HCT116 (cell line): ENCODE data around the gene CCDC9. TPM values are rescaled to one million over a fixed set of nuclear protein-coding genes. Genes with fewer than 3 reads are reported as not detected.

Experiments used
- ATAC-seq: fragments of 200-7000 bp; cut with Tn5 transposase; 2 replicates; pipeline ENCODE4 v1.9.1; 2020; ENCODE audit warnings: mild to moderate bottlenecking, moderate library complexity
- BruUV-seq: library from RNA; stranded (reverse); fragments of 400-500 nt; replicated peaks from 2 replicates; lab custom pipeline; 2021; lab: Mats Ljungman, UMichigan
- CTCF ChIA-PET: fragments of 300-600 bp; sonication (Branson Sonifier 250); formaldehyde crosslinking; loops from one replicate; lab custom pipeline; 2021; ENCODE audit warnings: antibody characterized with exemption; lab: Charles Lee
- POLR2A ChIA-PET: fragments of 300-600, 350-600 bp; sonication (Branson Sonifier 250); formaldehyde crosslinking; loops from one replicate; lab custom pipeline; 2021; ENCODE audit warnings: antibody characterized with exemption; lab: Charles Lee
- RAD21 ChIA-PET, 2 experiments: fragments of 300-600 bp; sonication (Branson Sonifier 250); formaldehyde crosslinking; loops; one replicate each; lab custom pipeline; 2023; ENCODE audit warnings: low total read pairs in 2 of 2; ENCODE audit not compliant: uncharacterized antibody in 2 of 2, unreplicated experiment in 2 of 2, low non-redundant PET in 1 of 2; lab: Charles Lee
- DNase-seq: peaks from one replicate; pipeline ENCODE4 v3.0.0-alpha.2; 2010; ENCODE audit warnings: low read depth, low spot score
- H2AFZ ChIP-seq: fragments of 200-600 bp; shearing (Covaris generic), sonication (generic); 2 replicates; pipeline ENCODE4 v1.6.1; 2017; ENCODE audit warnings: low read depth, mixed run types, mixed read lengths, antibody characterized with exemption, low read length; ENCODE audit not compliant: poor library complexity, severe bottlenecking
- H3K27ac ChIP-seq: 2 replicates; pipeline ENCODE4 v1.5.1; 2012; ENCODE audit warnings: low read depth, low read length
- H3K27me3 ChIP-seq: fragments of 200-600 bp; sonication (generic); 2 replicates; pipeline ENCODE4 v1.6.1; 2016; ENCODE audit warnings: mixed run types, low read length, mixed read lengths; ENCODE audit not compliant: insufficient read depth
- H3K36me3 ChIP-seq, 2 experiments: fragments of 200-500 bp in 1 of 2; fragments of 200-600 bp in 1 of 2; sonication (Bioruptor generic) in 1 of 2; sonication (generic) in 1 of 2; 2 replicates each; pipeline versions ENCODE4 v1.5.1 to v1.6.1; 2014 to 2016; ENCODE audit warnings: low read length in 2 of 2, inconsistent platforms in 1 of 2, mixed read lengths in 1 of 2, mixed run types in 1 of 2; ENCODE audit not compliant: insufficient read depth in 2 of 2, control insufficient read depth in 1 of 2
- H3K4me1 ChIP-seq, 2 experiments: fragments of 200-600 bp in 1 of 2; sonication (generic) in 1 of 2; 2 replicates each; pipeline versions ENCODE4 v1.5.1 to v1.6.1; 2012 to 2017; ENCODE audit warnings: low read length in 2 of 2, inconsistent platforms in 1 of 2, mild to moderate bottlenecking in 1 of 2, mixed read lengths in 1 of 2, mixed run types in 1 of 2, moderate library complexity in 1 of 2; ENCODE audit not compliant: insufficient read depth in 2 of 2, control insufficient read depth in 1 of 2
- H3K4me2 ChIP-seq: fragments of 200-600 bp; sonication (generic); 2 replicates; pipeline ENCODE4 v1.6.1; 2017; ENCODE audit warnings: mixed run types, low read length, mixed read lengths
- H3K4me3 ChIP-seq, 2 experiments: fragments of 200-600 bp in 1 of 2; sonication (generic) in 1 of 2; replicated peaks in 1 of 2; 2 replicates each; pipeline ENCODE4 v1.5.1; 2011 to 2016; ENCODE audit warnings: low read length in 2 of 2, control low read depth in 1 of 2, low read depth in 1 of 2, mild to moderate bottlenecking in 1 of 2, mixed read lengths in 1 of 2, mixed run types in 1 of 2
- H3K79me2 ChIP-seq: fragments of 200-600 bp; sonication (generic); 2 replicates; pipeline ENCODE4 v1.6.1; 2017; ENCODE audit warnings: mild to moderate bottlenecking, mixed run types, low read length, moderate library complexity, mixed read lengths; ENCODE audit not compliant: insufficient read depth
- H3K9ac ChIP-seq: fragments of 200-600 bp; sonication (generic); 2 replicates; pipeline ENCODE4 v1.6.1; 2016; ENCODE audit warnings: low read length, mixed read lengths
- H3K9me2 ChIP-seq: fragments of 200-600 bp; sonication (generic), shearing (Covaris generic); 2 replicates; pipeline ENCODE4 v1.6.1; 2017; ENCODE audit warnings: mixed run types, mild to moderate bottlenecking, moderate library complexity; ENCODE audit not compliant: insufficient read depth
- H3K9me3 ChIP-seq, 2 experiments: fragments of 200-500 bp in 1 of 2; fragments of 200-600 bp in 1 of 2; sonication (Bioruptor generic) in 1 of 2; sonication (generic) in 1 of 2; 2 replicates each; pipeline ENCODE4 v1.6.1; 2014 to 2017; ENCODE audit warnings: low read length in 2 of 2, mixed read lengths in 2 of 2, inconsistent platforms in 1 of 2, low read depth in 1 of 2, mild to moderate bottlenecking in 1 of 2, mixed run types in 1 of 2, moderate library complexity in 1 of 2; ENCODE audit not compliant: control insufficient read depth in 1 of 2, insufficient read depth in 1 of 2
- H4K20me1 ChIP-seq: fragments of 200-600 bp; sonication (generic), shearing (Covaris generic); 2 replicates; pipeline ENCODE4 v1.6.1; 2017; ENCODE audit warnings: mixed run types, mild to moderate bottlenecking, moderate library complexity; ENCODE audit not compliant: insufficient read depth
- ATF3 ChIP-seq: IDR thresholded peaks from 2 replicates; pipeline ENCODE4 v1.6.1; 2012
- CEBPB ChIP-seq: IDR thresholded peaks from 2 replicates; pipeline ENCODE4 v1.6.1; 2012; ENCODE audit warnings: low read depth
- CTCF ChIP-seq, 3 experiments: fragments of 200-600 bp in 1 of 3; sonication (generic) in 1 of 3; IDR thresholded peaks in 2 of 3; conservative IDR thresholded peaks in 1 of 3; 2 replicates each; pipeline ENCODE4 v1.5.1; 2012 to 2017; ENCODE audit warnings: low read depth in 2 of 3, low read length in 2 of 3, antibody characterized with exemption in 1 of 3, borderline replicate concordance in 1 of 3, control low read depth in 1 of 3, mild to moderate bottlenecking in 1 of 3, mixed read lengths in 1 of 3, mixed run types in 1 of 3, moderate library complexity in 1 of 3; ENCODE audit not compliant: insufficient read depth in 1 of 3
- EGR1 ChIP-seq: IDR thresholded peaks from 2 replicates; pipeline ENCODE4 v1.6.1; 2012; ENCODE audit warnings: low read depth
- ELF1 ChIP-seq: IDR thresholded peaks from 2 replicates; pipeline ENCODE4 v1.6.1; 2012; ENCODE audit warnings: low read depth, borderline replicate concordance
- EZH2 ChIP-seq: fragments of 200-600 bp; sonication (generic); IDR thresholded peaks from 2 replicates; pipeline ENCODE4 v1.6.1; 2017; ENCODE audit warnings: antibody characterized with exemption, mixed run types
- JUND ChIP-seq: IDR thresholded peaks from 2 replicates; pipeline ENCODE4 v1.6.1; 2012
- MAX ChIP-seq: IDR thresholded peaks from 2 replicates; pipeline ENCODE4 v1.6.1; 2012
- POLR2A ChIP-seq: IDR thresholded peaks from 2 replicates; pipeline ENCODE4 v1.7.0; 2011; ENCODE audit warnings: borderline replicate concordance; ENCODE audit not compliant: insufficient read depth, insufficient read length; ENCODE audit errors: extremely low read depth
- SP1 ChIP-seq: IDR thresholded peaks from 2 replicates; pipeline ENCODE4 v1.6.1; 2012; ENCODE audit warnings: low read depth
- SRF ChIP-seq: IDR thresholded peaks from 2 replicates; pipeline ENCODE4 v1.6.1; 2012; ENCODE audit warnings: low read depth
- TCF7L2 ChIP-seq: IDR thresholded peaks from 2 replicates; pipeline ENCODE4 v1.7.0; 2011; ENCODE audit warnings: borderline replicate concordance, inconsistent platforms; ENCODE audit not compliant: insufficient read depth, insufficient read length; ENCODE audit errors: extremely low read depth
- YY1 ChIP-seq: IDR thresholded peaks from 2 replicates; pipeline ENCODE4 v1.6.1; 2011; ENCODE audit warnings: low read length, low read depth, moderate library complexity, mild to moderate bottlenecking; ENCODE audit not compliant: insufficient replicate concordance; ENCODE audit errors: extremely low read depth
- ZBTB33 ChIP-seq: IDR thresholded peaks from 2 replicates; pipeline ENCODE4 v1.6.1; 2011; ENCODE audit warnings: mild to moderate bottlenecking, low read length, moderate library complexity; ENCODE audit not compliant: insufficient replicate concordance; ENCODE audit errors: extremely low read depth
- ZFX ChIP-seq: fragments of 450-650 bp; IDR thresholded peaks from 2 replicates; pipeline ENCODE4 v1.6.1; 2017
- ZNF274 ChIP-seq: fragments of 200-500 bp; sonication (Bioruptor generic); IDR thresholded peaks from 2 replicates; pipeline ENCODE4 v1.6.1; 2014; ENCODE audit warnings: mild to moderate bottlenecking, low read depth, low read length, inconsistent platforms
- intact Hi-C: fragments of 100-400 bp; cut with micrococcal nuclease; formaldehyde crosslinking; loops from 2 replicates; pipeline ENCODE4 v1.10.0; 2022
- total RNA-seq: library from RNA; stranded (reverse); gene quantifications from one replicate; pipeline ENCODE4 v1.2.1, GENCODE V29; 2021; ENCODE audit not compliant: unreplicated experiment

Gene CCDC9
- total RNA-seq, 1 experiment from 2014 or later, result 40.6 TPM

- no peaks in the 10 kb centered on the region for H3K9me3 ChIP-seq
- no peak for DNase-seq
- no peak for ATAC-seq
- peak overlapping the region; percentile 30; the same call in 1 of the 2 replicates for H3K9ac ChIP-seq
- no peaks in the 10 kb centered on the region for H3K27me3 ChIP-seq
- peak overlapping the region in 1 of 2 experiments; percentile 31; a peak in 2 of 4 replicates for H3K4me3 ChIP-seq
- POLR2A ChIA-PET, result interaction anchor here (1.1 to 1.6 kb wide), 4 partner anchors 9 to 140 kb away, joined by 4 to 8 read pairs (median 5); partner anchors contain the start of gene ZC3H4
- no TSS peak for BruUV-seq
- H3K79me2 ChIP-seq, result peaks cover 12% of the 10 kb centered on the region
- peak overlapping the region; percentile 63 for H3K27ac ChIP-seq
- H2AFZ ChIP-seq, result peak overlapping the region; percentile 42
- no peaks in the 10 kb centered on the region for H3K9me2 ChIP-seq
- peak; percentile 56; the same call in 1 of the 2 replicates for TF ChIP-seq SP1
- peak; percentile 73 for TF ChIP-seq JUND
- no peak for TF ChIP-seq EGR1
- no peak for TF ChIP-seq EZH2
- H3K4me2 ChIP-seq, result peak overlapping the region; percentile 65
- CTCF ChIA-PET, result interaction anchor here (3.0 kb wide), 1 partner anchor 9 kb away, joined by 21 read pairs; no protein-coding TSS in a partner anchor
- H4K20me1 ChIP-seq, result no peaks in the 10 kb centered on the region
- peaks cover 31 to 44% of the 10 kb centered on the region in 2 experiments for H3K4me1 ChIP-seq
- peaks cover 0 to 3% of the 10 kb centered on the region in 2 experiments; a peak in 1 of 4 replicates for H3K36me3 ChIP-seq
- RAD21 ChIA-PET, result no interaction called here
- intact Hi-C loops, result no loop called here
Measured at GRCh38 chr19:47253467-47253881, 2.9 kb upstream of the CCDC9 start.

- H2AFZ ChIP-seq, result no peak overlapping the region
- intact Hi-C loops, result no loop called here
- no peak for TF ChIP-seq ZFX
- no peak for TF ChIP-seq POLR2A
- TF ChIP-seq ELF1, result no peak
- no peak for TF ChIP-seq EZH2
- no peak for TF ChIP-seq JUND
- no peak for TF ChIP-seq CTCF (IDR thresholded peaks at IDR 0.05 in 2 of 3, conservative IDR thresholded peaks at IDR 0.05 in 1 of 3; ENCODE audit: borderline replicate concordance in 1 of 3, insufficient read depth in 1 of 3, low read depth in 2 of 3, low read length in 2 of 3)
- TF ChIP-seq TCF7L2, result no peak
- no peak for TF ChIP-seq ZBTB33
- no peak for TF ChIP-seq SP1
- TF ChIP-seq CEBPB, result no peak
- no peak for TF ChIP-seq MAX
- no peak for TF ChIP-seq ZNF274
- no peak for TF ChIP-seq YY1
- no peak for TF ChIP-seq SRF
- no peak for TF ChIP-seq ATF3
Measured at GRCh38 chr19:47253970-47254369, 2.4 kb upstream of the CCDC9 start.

More at GRCh38 chr19:47253970-47254369, 2.4 kb upstream of the CCDC9 start:
- Histone ChIP-seq H3K9me2 (no peaks in the 10 kb centered on the region), H3K4me1 (peaks cover 31 to 45% of the 10 kb centered on the region in 2 experiments), H3K4me3 (peak overlapping the region in 1 of 2 experiments; percentile 31; a peak in 2 of 4 replicates), H3K4me2 (peak overlapping the region; percentile 65), H3K9me3 (no peaks in the 10 kb centered on the region), H3K27ac (peak overlapping the region; percentile 63), H3K9ac (0 out of 2 replicates have a peak overlapping the region, but pooled peaks have one; percentile 30), H3K79me2 (peaks cover 17% of the 10 kb centered on the region), H3K27me3 (no peaks in the 10 kb centered on the region), H4K20me1 (no peaks in the 10 kb centered on the region), H3K36me3 (peaks cover 0 to 8% of the 10 kb centered on the region in 2 experiments; a peak in 2 of 4 replicates)
- RAD21 ChIA-PET, result no interaction called here
- BruUV-seq, result no TSS peak
- CTCF ChIA-PET, result interaction anchor here (3.0 kb wide), 1 partner anchor 9 kb away, joined by 21 read pairs; no protein-coding TSS in a partner anchor
- DNase-seq (no peak), ATAC-seq (no peak)
- POLR2A ChIA-PET, result interaction anchor here (1.1 to 1.6 kb wide), 4 partner anchors 9 to 141 kb away, joined by 4 to 8 read pairs (median 5); partner anchors contain the start of gene ZC3H4
